Keratinocyte (primary cell): ENCODE measurements around the gene FLYWCH2. TPM values are rescaled to one million over a fixed set of nuclear protein-coding genes. Genes with fewer than 3 reads are reported as not detected.

Experiments used
- DNase-seq: peaks from one replicate; pipeline ENCODE4 v3.0.0-alpha.2; 2011; ENCODE audit warnings: low read depth, missing footprints, low spot score
- FAIRE-seq: peaks from 2 replicates; lab custom pipeline; 2011; peaks lifted over from hg19 to GRCh38; lab: Jason Lieb, UNC
- H2AFZ ChIP-seq: 2 replicates; pipeline ENCODE4 v1.6.0; 2012; ENCODE audit warnings: low read length, control low read depth, inconsistent platforms; ENCODE audit not compliant: control insufficient read depth
- H3K27ac ChIP-seq: 2 replicates; pipeline ENCODE4 v1.5.1; 2011; ENCODE audit warnings: low read length; ENCODE audit not compliant: control insufficient read depth, insufficient read depth
- H3K27me3 ChIP-seq: 3 replicates; pipeline ENCODE4 v1.6.0; 2011; ENCODE audit warnings: low read length; ENCODE audit not compliant: control insufficient read depth, insufficient read depth; ENCODE audit errors: extremely low read depth
- H3K36me3 ChIP-seq, 2 experiments: 2 replicates in 1 of 2; 3 replicates in 1 of 2; pipeline ENCODE4 v1.5.1; 2011; ENCODE audit warnings: low read length in 2 of 2, mild to moderate bottlenecking in 1 of 2; ENCODE audit not compliant: control insufficient read depth in 2 of 2, insufficient read depth in 2 of 2; ENCODE audit errors: extremely low read depth in 1 of 2
- H3K4me1 ChIP-seq: 3 replicates; pipeline ENCODE4 v1.5.1; 2011; ENCODE audit warnings: low read length; ENCODE audit not compliant: control insufficient read depth, insufficient read depth; ENCODE audit errors: extremely low read depth
- H3K4me2 ChIP-seq: 3 replicates; pipeline ENCODE4 v1.6.0; 2011; ENCODE audit warnings: low read depth, low read length; ENCODE audit not compliant: control insufficient read depth, insufficient read depth; ENCODE audit errors: extremely low read depth
- H3K4me3 ChIP-seq, 3 experiments: fragments of 200-600 bp in 1 of 3; sonication (generic) in 1 of 3; 2 replicates in 2 of 3; 3 replicates in 1 of 3; pipeline ENCODE4 v1.5.1; 2011 to 2016; ENCODE audit warnings: low read length in 3 of 3, mild to moderate bottlenecking in 3 of 3, control low read depth in 2 of 3, inconsistent platforms in 1 of 3, low read depth in 1 of 3, mixed read lengths in 1 of 3, mixed run types in 1 of 3, moderate library complexity in 1 of 3; ENCODE audit not compliant: control insufficient read depth in 2 of 3, insufficient read depth in 2 of 3; ENCODE audit errors: extremely low read depth in 1 of 3
- H3K79me2 ChIP-seq: 2 replicates; pipeline ENCODE4 v1.6.0; 2012; ENCODE audit warnings: low read length; ENCODE audit not compliant: control insufficient read depth, insufficient read depth
- H3K9ac ChIP-seq: 3 replicates; pipeline ENCODE4 v1.6.0; 2011; ENCODE audit warnings: low read length; ENCODE audit not compliant: control insufficient read depth, insufficient read depth; ENCODE audit errors: extremely low read depth
- H3K9me1 ChIP-seq: 3 replicates; pipeline ENCODE4 v1.6.0; 2011; ENCODE audit warnings: low read length; ENCODE audit not compliant: control insufficient read depth, insufficient read depth; ENCODE audit errors: extremely low read depth
- H3K9me3 ChIP-seq: 2 replicates; pipeline ENCODE4 v1.5.1; 2012; ENCODE audit warnings: low read depth, low read length; ENCODE audit not compliant: control insufficient read depth
- H4K20me1 ChIP-seq: 3 replicates; pipeline ENCODE4 v1.6.0; 2011; ENCODE audit warnings: low read length; ENCODE audit not compliant: control insufficient read depth, insufficient read depth; ENCODE audit errors: extremely low read depth
- CTCF ChIP-seq, 3 experiments: IDR thresholded peaks in 1 of 3; conservative IDR thresholded peaks in 1 of 3; optimal IDR thresholded peaks in 1 of 3; 2 replicates in 2 of 3; 3 replicates in 1 of 3; pipeline versions ENCODE3 to v1.5.1; 2011; ENCODE audit warnings: low read length in 3 of 3, mild to moderate bottlenecking in 3 of 3, moderate library complexity in 2 of 3, control low read depth in 1 of 3, inconsistent platforms in 1 of 3; ENCODE audit not compliant: insufficient read depth in 2 of 3; ENCODE audit errors: extremely low read depth in 1 of 3
- EZH2 ChIP-seq: IDR thresholded peaks from one replicate; pipeline ENCODE4 v1.6.1; 2012; ENCODE audit warnings: inconsistent platforms, mild to moderate bottlenecking, low read length, moderate library complexity
- dilution Hi-C: fragments of 300-500 bp; cut with MboI; formaldehyde crosslinking; loops from one replicate; pipeline ENCODE4 v1.7.0; 2020; ENCODE audit warnings: low sequenced_read_pairs; ENCODE audit not compliant: extremely low pct_ligation_motif_present
- polyA plus RNA-seq, 5 experiments: library from polyadenylated mRNA; depleted of rRNA in 3 of 5; stranded (reverse) in 3 of 5; stranded (forward) in 1 of 5; unstranded in 1 of 5; fragments of >200 nt; gene quantifications; 1 replicate in 1 of 5; 2 replicates in 3 of 5; 3 replicates in 1 of 5; pipeline versions ENCODE4 v1.2.1 to v1.2.3, GENCODE V29; 2011 to 2012; ENCODE audit warnings: missing spikeins in 2 of 5, low read depth in 1 of 5, low replicate concordance in 1 of 5

The FLYWCH2 gene
- polyA plus RNA-seq, 1 donor (not counting 4 experiments of a cell fraction or from before 2014, with no cell fraction given), result 10.1 TPM

DNA sequence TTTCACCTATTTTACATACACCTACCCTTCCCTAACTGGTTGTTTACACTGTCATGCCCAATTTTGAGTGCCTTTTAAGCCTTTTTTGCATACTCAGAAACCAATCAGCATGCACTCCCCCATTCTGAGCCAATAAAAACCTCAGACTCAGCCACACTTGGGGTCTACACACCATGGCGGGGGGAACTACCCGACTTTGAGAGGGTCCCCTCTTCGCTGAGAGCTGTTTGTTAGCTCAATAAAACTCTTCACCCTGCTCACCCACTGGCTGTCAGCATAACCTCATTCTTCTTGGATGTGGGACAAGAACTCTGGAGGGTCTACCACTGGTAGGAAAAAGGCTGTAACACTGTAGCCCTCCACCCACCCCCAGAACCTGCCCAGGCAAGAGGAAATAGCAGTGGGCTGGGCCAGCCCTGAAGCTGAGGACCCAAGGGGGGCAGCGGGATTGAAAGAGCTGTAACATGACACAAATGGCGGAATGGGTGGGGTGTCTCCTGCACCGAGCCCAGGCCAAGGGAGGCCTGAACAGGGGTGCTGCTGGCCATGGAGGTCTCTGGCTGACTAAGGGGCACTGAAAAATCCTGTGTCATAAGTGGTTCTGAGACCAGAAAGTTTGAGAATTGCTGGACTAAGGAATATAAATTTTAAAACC lies 3.0 kb upstream of the FLYWCH2 start:
- DNase-seq (no peak), FAIRE-seq (no peak)
- Histone ChIP-seq H3K4me1 (peaks cover 6% of the 10 kb centered on the region), H2AFZ (no peak overlapping the region), H4K20me1 (no peaks in the 10 kb centered on the region), H3K4me3 (no peak overlapping the region), H3K9me3 (no peaks in the 10 kb centered on the region), H3K79me2 (peaks cover 3% of the 10 kb centered on the region), H3K9ac (no peak overlapping the region), H3K4me2 (no peak overlapping the region), H3K36me3 (no peaks in the 10 kb centered on the region), H3K27ac (no peak overlapping the region), H3K9me1 (no peaks in the 10 kb centered on the region), H3K27me3 (no peaks in the 10 kb centered on the region)
- dilution Hi-C loops, result no loop called here
- no peak for TF ChIP-seq CTCF (optimal IDR thresholded peaks at IDR 0.05 in 1 of 3, IDR thresholded peaks at IDR 0.05 in 1 of 3, conservative IDR thresholded peaks at IDR 0.05 in 1 of 3; ENCODE audit: extremely low read depth in 1 of 3, insufficient read depth in 2 of 3, low read length in 3 of 3)
- TF ChIP-seq EZH2, result no peak

DNA sequence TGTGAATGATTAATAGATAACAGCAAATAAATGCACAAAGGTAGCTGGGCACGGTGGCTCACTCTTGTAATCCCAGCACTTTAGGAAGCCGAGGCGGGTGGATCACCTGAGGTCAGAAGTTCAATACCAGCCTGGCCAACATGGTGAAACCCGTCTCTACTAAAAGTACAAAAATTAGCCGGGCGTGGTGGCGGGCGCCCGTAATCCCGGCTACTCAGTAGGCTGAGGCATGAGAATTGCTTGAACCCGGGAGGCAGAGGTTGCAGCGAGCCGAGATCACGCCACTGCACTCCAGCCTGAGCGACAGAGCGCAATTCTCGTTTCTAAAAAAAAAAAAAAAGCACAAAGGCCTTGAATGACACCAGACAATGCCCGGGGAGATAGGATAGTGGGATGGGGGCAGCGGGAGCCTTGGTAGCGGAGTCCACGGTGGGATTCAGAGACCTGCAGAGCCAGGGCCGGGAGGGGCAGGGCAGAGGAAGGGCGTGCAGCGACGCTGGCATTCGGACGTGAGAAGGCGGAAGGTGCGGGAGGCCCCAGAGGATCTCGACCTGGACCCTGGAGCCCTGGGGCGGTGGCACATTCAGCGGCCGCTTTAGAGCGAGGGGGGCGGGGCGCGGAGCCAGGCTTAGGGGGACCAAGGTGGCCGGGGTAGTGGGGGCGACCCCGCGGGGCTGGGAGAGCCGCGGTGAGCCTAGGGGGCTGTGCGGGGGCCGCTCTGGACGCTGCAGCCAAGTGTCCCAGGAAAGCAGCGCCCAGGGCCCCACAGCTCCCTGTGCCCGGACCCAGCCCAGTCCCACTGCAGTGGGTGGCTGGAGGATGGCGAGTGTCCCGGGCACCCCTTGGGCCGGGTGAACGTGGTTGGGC lies 999 bp upstream of the FLYWCH2 start:
- TF ChIP-seq CTCF (optimal IDR thresholded peaks at IDR 0.05 in 1 of 3, IDR thresholded peaks at IDR 0.05 in 1 of 3, conservative IDR thresholded peaks at IDR 0.05 in 1 of 3; ENCODE audit: extremely low read depth in 1 of 3, insufficient read depth in 2 of 3, low read length in 3 of 3), result no peak
- TF ChIP-seq EZH2, result no peak
- DNase-seq, result no peak
- Histone ChIP-seq H2AFZ (peak overlapping the region; percentile 90), H3K79me2 (peaks cover 3% of the 10 kb centered on the region), H3K4me2 (peak overlapping the region; percentile 84), H3K27ac (peak overlapping the region; percentile 65), H3K9ac (peak overlapping the region; percentile 80), H4K20me1 (no peaks in the 10 kb centered on the region), H3K36me3 (no peaks in the 10 kb centered on the region), H3K27me3 (no peaks in the 10 kb centered on the region), H3K9me1 (no peaks in the 10 kb centered on the region), H3K4me3 (peak overlapping the region; percentile 68 to 98 (median 77)), H3K9me3 (no peaks in the 10 kb centered on the region), H3K4me1 (peaks cover 6% of the 10 kb centered on the region)
- dilution Hi-C loops, result no loop called here
- no peak for FAIRE-seq
